Measurements from ENCODE around the gene BAHD1. TPM values are rescaled to one million over a fixed set of nuclear protein-coding genes. Genes with fewer than 3 reads are reported as not detected.

BAHD1 gene
- total RNA-seq, 4 donors from 2014 or later = 12.8 to 18.5 (median 16.2) TPM

DNA sequence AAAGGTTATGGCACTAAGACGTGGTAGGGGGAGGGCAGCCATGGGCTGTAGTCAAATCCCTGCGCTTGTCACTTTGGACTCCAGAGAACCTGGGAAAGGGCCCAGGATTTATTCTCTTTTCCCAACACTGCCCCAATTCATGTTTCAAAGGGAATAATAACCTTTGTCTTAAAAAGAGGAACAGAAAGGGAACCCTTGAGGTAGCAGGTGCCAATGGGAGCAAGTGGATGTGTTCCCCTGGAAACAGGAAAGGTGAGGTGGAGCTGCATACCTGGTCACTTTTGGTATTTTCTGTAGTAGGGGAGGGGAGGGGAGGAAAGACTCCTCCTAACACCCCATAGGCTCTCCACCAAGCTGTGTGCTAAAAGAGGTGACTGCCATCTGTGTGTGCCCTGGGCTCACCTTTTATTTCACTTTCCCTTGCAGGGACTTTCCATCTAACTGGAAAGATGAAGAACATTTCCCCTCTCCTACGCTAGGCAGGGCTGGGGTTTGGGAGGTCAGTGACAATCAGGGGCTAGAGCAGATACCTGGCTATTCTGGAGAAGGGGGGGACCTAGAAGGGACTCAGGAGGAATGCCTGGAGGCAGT, 23.9 kb downstream of the BAHD1 start:
- no peak for DNase-seq (ENCODE audit: low spot score in 2 of 2)
- no peak overlapping the region for H3K4me3 ChIP-seq (ENCODE audit: low read depth, poor library complexity, severe bottlenecking)
- intact Hi-C loops (cut with DNase I; ENCODE audit: low total_unique reads) = no loop called here
- 84 to 91% methylated on average over 3 of the region's 3 CpGs for WGBS, 2 donors
- TF ChIP-seq, protein P1, sequence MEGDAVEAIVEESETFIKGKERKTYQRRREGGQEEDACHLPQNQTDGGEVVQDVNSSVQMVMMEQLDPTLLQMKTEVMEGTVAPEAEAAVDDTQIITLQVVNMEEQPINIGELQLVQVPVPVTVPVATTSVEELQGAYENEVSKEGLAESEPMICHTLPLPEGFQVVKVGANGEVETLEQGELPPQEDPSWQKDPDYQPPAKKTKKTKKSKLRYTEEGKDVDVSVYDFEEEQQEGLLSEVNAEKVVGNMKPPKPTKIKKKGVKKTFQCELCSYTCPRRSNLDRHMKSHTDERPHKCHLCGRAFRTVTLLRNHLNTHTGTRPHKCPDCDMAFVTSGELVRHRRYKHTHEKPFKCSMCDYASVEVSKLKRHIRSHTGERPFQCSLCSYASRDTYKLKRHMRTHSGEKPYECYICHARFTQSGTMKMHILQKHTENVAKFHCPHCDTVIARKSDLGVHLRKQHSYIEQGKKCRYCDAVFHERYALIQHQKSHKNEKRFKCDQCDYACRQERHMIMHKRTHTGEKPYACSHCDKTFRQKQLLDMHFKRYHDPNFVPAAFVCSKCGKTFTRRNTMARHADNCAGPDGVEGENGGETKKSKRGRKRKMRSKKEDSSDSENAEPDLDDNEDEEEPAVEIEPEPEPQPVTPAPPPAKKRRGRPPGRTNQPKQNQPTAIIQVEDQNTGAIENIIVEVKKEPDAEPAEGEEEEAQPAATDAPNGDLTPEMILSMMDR (IDR thresholded peaks at IDR 0.05) = no peak
- TF ChIP-seq POLR2A (IDR thresholded peaks at IDR 0.05) = no peak

DNA sequence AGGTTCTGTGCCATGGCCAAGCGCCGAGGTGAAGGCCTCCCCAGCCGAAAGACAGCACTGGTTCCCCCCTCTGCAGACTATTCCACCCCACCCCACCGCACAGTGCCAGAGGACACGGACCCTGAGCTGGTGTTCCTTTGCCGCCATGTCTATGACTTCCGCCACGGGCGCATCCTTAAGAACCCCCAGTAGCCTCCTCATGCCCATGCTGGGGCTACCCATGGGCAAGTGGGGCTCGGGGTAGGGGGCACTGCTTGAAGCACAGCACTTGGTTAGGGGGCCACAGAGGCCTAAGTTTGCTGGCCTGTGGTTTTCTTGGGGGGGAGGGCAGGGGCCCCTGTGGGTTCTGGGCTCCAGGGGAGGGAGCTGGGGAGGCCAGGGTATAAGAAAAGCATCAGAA, 25.2 kb downstream of the BAHD1 start:
- intact Hi-C loops (cut with DNase I; ENCODE audit: low total_unique reads) = no loop called here
- no peak overlapping the region for H3K4me3 ChIP-seq (ENCODE audit: low read depth, poor library complexity, severe bottlenecking)
- 98% methylated on average over 9 to 10 of the region's 10 CpGs for WGBS, 2 donors
- TF ChIP-seq, protein P1 (IDR thresholded peaks at IDR 0.05) = no peak
- TF ChIP-seq POLR2A (IDR thresholded peaks at IDR 0.05) = no peak
- no peak for DNase-seq (ENCODE audit: low spot score in 2 of 2)

DNA sequence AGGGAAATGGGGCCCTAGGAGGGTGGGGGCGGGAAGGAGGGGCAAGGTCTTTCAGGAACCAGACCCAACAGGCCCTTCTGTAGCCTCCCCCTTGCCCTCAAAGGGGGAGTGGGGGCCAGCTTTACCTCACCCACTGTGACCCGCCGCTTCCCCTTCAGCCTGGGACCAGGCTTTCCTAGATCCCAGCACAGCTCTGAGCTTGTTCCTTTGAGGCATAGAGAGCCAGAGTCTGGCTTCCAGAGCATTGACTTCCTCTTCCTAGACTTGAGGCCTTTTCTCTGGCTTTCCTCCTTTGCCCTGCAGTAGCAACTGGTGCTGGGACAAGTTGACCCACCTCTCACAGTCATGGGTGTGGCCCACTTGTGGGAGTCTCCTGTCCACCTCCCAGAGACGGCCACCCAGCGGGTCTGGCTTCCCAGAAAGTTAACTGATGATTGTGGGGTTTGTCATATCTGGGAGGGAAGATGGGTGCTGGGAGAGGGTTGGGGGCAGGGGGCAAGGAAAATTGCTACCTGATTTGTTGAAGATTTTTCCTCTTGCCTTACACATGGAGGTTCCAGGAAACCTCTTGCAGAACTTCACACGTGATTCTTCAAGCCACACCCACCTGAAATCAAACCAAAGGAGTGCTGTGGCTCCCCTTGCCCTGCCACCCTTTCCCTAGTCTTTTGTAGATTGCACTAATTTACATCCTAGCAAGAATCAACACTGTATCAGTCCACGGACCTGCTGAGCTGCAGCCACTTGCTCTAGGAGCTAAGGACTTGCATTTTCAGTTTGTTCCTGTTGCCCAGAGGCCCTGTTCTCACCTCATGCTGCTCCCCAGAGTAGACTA, 25.9 kb downstream of the BAHD1 start:
- WGBS, 2 donors = 55 to 64% methylated on average over 7 of the region's 7 CpGs
- intact Hi-C loops (cut with DNase I; ENCODE audit: low total_unique reads) = no loop called here
- DNase-seq (ENCODE audit: low spot score in 2 of 2) = no peak
- no peak overlapping the region for H3K4me3 ChIP-seq (ENCODE audit: low read depth, poor library complexity, severe bottlenecking)
- TF ChIP-seq, protein P1 (IDR thresholded peaks at IDR 0.05) = no peak

DNA sequence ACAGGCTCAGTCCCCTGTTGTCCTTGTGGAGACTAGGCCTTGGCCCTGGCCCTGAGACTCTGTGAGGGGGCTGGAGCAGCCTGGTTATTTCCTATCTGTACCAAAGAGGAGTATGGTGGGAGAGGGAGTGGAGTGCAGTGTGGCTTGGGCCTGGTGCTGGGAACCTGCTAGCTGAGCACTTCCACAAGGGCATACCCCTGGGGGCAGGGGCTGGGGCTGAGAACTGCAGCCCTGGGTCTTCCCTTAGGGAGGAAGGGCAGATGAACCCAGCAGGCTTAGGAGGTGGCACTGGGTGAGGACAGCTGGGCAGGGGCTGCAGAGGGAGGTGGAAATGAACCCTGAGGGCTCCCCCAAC, 26.5 kb downstream of the BAHD1 start:
- no peak for DNase-seq (ENCODE audit: low spot score in 2 of 2)
- TF ChIP-seq POLR2A (IDR thresholded peaks at IDR 0.05) = no peak
- TF ChIP-seq, protein P1 (IDR thresholded peaks at IDR 0.05) = no peak
- intact Hi-C loops (cut with DNase I; ENCODE audit: low total_unique reads) = no loop called here
- H3K4me3 ChIP-seq (ENCODE audit: low read depth, poor library complexity, severe bottlenecking) = no peak overlapping the region

DNA sequence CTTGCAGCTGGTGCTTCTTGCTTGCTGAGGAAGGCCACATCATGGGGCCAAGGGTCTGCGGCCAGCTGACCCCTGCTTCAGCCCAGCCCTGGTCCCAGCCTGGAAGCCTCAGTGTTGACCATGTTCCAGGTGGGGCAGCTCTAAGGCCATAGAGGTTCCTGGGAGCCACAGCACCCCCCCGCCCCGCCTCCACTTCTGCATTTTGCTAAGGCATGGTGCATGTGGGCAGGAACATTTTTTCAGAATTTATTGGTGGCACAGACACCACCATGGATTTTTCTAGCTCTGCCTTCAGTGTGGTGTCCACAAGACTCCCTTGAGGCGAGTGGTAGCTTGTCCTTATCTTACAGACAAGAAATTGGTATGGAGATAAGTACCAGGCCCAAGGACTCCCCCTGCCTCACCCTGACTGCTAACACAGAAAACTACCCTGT, 28.2 kb downstream of the BAHD1 start:
- WGBS, 2 donors = 88% methylated on average over 4 of the region's 4 CpGs
- TF ChIP-seq, protein P1 (IDR thresholded peaks at IDR 0.05) = no peak
- no peak for TF ChIP-seq POLR2A (IDR thresholded peaks at IDR 0.05)
- no peak overlapping the region for H3K4me3 ChIP-seq (ENCODE audit: low read depth, poor library complexity, severe bottlenecking)
- no peak for DNase-seq (ENCODE audit: low spot score in 2 of 2)
- intact Hi-C loops (cut with DNase I; ENCODE audit: low total_unique reads) = no loop called here
